ENCODE results near the gene S100A3. TPM values are rescaled to one million over a fixed set of nuclear protein-coding genes. Genes with fewer than 3 reads are reported as not detected.

Gene S100A3
- polyA plus RNA-seq, 1 donor (not counting 4 experiments of a cell fraction or from before 2014, with no cell fraction given) = 15.1 TPM

DNA sequence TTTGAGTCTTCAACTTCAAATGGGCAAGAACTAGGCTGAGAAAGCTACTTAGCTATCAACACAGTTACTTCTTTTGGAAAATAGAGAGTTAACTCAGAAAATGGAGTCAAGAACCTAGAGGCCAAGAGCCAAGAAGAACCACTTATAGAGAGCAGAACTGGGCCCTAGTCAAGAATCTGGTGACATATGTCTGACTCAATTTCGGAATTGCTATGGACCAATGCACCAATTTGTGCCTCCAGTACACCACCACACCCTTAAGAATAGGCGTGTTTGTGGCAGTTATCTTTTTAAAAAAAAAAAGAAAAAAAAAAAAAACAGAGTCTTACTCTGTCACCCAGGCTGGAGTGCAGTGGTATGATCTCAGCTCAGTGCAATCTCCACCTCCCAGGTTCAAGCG, 8.8 kb upstream of the S100A3 start:
- Histone ChIP-seq H3K36me3 (ENCODE audit: control insufficient read depth in 2 of 2, extremely low read depth in 1 of 2, insufficient read depth in 2 of 2, low read length in 2 of 2) (peaks cover 18 to 40% of the 10 kb centered on the region in 2 experiments), H3K79me2 (ENCODE audit: control insufficient read depth, insufficient read depth, low read length) (no peaks in the 10 kb centered on the region), H4K20me1 (ENCODE audit: control insufficient read depth, extremely low read depth, insufficient read depth, low read length) (peaks cover 8% of the 10 kb centered on the region), H3K4me3 (ENCODE audit: control insufficient read depth in 2 of 3, extremely low read depth in 1 of 3, insufficient read depth in 2 of 3, low read depth in 1 of 3, low read length in 3 of 3) (no peak overlapping the region), H3K9me1 (ENCODE audit: control insufficient read depth, extremely low read depth, insufficient read depth, low read length) (no peaks in the 10 kb centered on the region), H3K9ac (ENCODE audit: control insufficient read depth, extremely low read depth, insufficient read depth, low read length) (no peak overlapping the region), H3K4me1 (ENCODE audit: control insufficient read depth, extremely low read depth, insufficient read depth, low read length) (peaks cover 8% of the 10 kb centered on the region), H3K27ac (ENCODE audit: control insufficient read depth, insufficient read depth, low read length) (no peak overlapping the region), H3K27me3 (ENCODE audit: control insufficient read depth, extremely low read depth, insufficient read depth, low read length) (no peaks in the 10 kb centered on the region), H3K4me2 (ENCODE audit: control insufficient read depth, extremely low read depth, insufficient read depth, low read depth, low read length) (no peak overlapping the region), H2AFZ (ENCODE audit: control insufficient read depth, low read length) (no peak overlapping the region), H3K9me3 (ENCODE audit: control insufficient read depth, low read depth, low read length) (no peaks in the 10 kb centered on the region)
- FAIRE-seq (no peak), DNase-seq (ENCODE audit: low read depth, low spot score) (no peak)
- TF ChIP-seq, protein P1, sequence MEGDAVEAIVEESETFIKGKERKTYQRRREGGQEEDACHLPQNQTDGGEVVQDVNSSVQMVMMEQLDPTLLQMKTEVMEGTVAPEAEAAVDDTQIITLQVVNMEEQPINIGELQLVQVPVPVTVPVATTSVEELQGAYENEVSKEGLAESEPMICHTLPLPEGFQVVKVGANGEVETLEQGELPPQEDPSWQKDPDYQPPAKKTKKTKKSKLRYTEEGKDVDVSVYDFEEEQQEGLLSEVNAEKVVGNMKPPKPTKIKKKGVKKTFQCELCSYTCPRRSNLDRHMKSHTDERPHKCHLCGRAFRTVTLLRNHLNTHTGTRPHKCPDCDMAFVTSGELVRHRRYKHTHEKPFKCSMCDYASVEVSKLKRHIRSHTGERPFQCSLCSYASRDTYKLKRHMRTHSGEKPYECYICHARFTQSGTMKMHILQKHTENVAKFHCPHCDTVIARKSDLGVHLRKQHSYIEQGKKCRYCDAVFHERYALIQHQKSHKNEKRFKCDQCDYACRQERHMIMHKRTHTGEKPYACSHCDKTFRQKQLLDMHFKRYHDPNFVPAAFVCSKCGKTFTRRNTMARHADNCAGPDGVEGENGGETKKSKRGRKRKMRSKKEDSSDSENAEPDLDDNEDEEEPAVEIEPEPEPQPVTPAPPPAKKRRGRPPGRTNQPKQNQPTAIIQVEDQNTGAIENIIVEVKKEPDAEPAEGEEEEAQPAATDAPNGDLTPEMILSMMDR (optimal IDR thresholded peaks at IDR 0.05 in 1 of 3, IDR thresholded peaks at IDR 0.05 in 1 of 3, conservative IDR thresholded peaks at IDR 0.05 in 1 of 3; ENCODE audit: extremely low read depth in 1 of 3, insufficient read depth in 2 of 3, low read length in 3 of 3) = no peak
- TF ChIP-seq EZH2 (IDR thresholded peaks at IDR 0.05; ENCODE audit: low read length) = no peak
- dilution Hi-C loops (cut with MboI; ENCODE audit: extremely low pct_ligation_motif_present, low sequenced_read_pairs) = no loop called here

DNA sequence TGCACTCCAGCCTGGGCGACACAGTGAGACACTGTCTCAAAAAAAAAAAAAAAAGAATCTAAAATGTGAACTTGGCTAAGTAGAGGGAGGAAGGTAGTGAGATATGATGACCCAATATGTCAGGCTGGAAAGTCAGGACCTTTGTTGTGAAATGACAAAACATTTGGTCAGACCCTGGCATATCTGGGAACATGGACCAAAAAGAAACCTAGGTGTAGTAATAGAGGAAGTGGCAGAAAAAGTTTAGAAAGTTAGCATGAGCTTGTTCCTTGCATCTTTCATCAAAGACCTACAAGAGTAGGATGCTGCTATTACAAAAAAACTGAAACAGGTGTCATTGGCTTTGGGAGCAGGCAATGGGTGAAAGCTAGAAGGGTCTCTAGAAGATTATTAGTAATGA, 7.3 kb upstream of the S100A3 start:
- dilution Hi-C loops (cut with MboI; ENCODE audit: extremely low pct_ligation_motif_present, low sequenced_read_pairs) = no loop called here
- FAIRE-seq = no peak
- no peak for TF ChIP-seq EZH2 (IDR thresholded peaks at IDR 0.05; ENCODE audit: low read length)
- TF ChIP-seq, protein P1 (optimal IDR thresholded peaks at IDR 0.05 in 1 of 3, IDR thresholded peaks at IDR 0.05 in 1 of 3, conservative IDR thresholded peaks at IDR 0.05 in 1 of 3; ENCODE audit: extremely low read depth in 1 of 3, insufficient read depth in 2 of 3, low read length in 3 of 3) = no peak
- no peak for DNase-seq (ENCODE audit: low read depth, low spot score)
- Histone ChIP-seq H3K79me2 (ENCODE audit: control insufficient read depth, insufficient read depth, low read length) (no peaks in the 10 kb centered on the region), H3K27ac (ENCODE audit: control insufficient read depth, insufficient read depth, low read length) (no peak overlapping the region), H3K4me2 (ENCODE audit: control insufficient read depth, extremely low read depth, insufficient read depth, low read depth, low read length) (no peak overlapping the region), H3K36me3 (ENCODE audit: control insufficient read depth in 2 of 2, extremely low read depth in 1 of 2, insufficient read depth in 2 of 2, low read length in 2 of 2) (peaks cover 18 to 31% of the 10 kb centered on the region in 2 experiments), H3K4me1 (ENCODE audit: control insufficient read depth, extremely low read depth, insufficient read depth, low read length) (peaks cover 8% of the 10 kb centered on the region), H2AFZ (ENCODE audit: control insufficient read depth, low read length) (no peak overlapping the region), H3K9me1 (ENCODE audit: control insufficient read depth, extremely low read depth, insufficient read depth, low read length) (no peaks in the 10 kb centered on the region), H3K4me3 (ENCODE audit: control insufficient read depth in 2 of 3, extremely low read depth in 1 of 3, insufficient read depth in 2 of 3, low read depth in 1 of 3, low read length in 3 of 3) (no peak overlapping the region), H3K27me3 (ENCODE audit: control insufficient read depth, extremely low read depth, insufficient read depth, low read length) (no peaks in the 10 kb centered on the region), H4K20me1 (ENCODE audit: control insufficient read depth, extremely low read depth, insufficient read depth, low read length) (no peaks in the 10 kb centered on the region), H3K9ac (ENCODE audit: control insufficient read depth, extremely low read depth, insufficient read depth, low read length) (no peak overlapping the region), H3K9me3 (ENCODE audit: control insufficient read depth, low read depth, low read length) (no peaks in the 10 kb centered on the region)
